GM12878 (cell line): ENCODE measurements around the gene TMEM256. TPM values are rescaled to one million over a fixed set of nuclear protein-coding genes. Genes with fewer than 3 reads are reported as not detected.

ENCODE experiments used
- ATAC-seq: fragments of 200-7000 bp; cut with Tn5 transposase; 3 replicates; pipeline ENCODE4 v1.9.1; 2020; ENCODE audit warnings: mild to moderate bottlenecking, moderate library complexity
- BruUV-seq: library from RNA; stranded (reverse); fragments of 400-500 nt; replicated peaks from 2 replicates; lab custom pipeline; 2021; lab: Mats Ljungman, UMichigan
- CTCF ChIA-PET: fragments of 300-600 bp; sonication (Branson Sonifier 250); formaldehyde crosslinking; extraction: SDS; loops from one replicate; lab custom pipeline; 2021; ENCODE audit warnings: inconsistent platforms; lab: Yijun Ruan, JAX
- POLR2A ChIA-PET: fragments of 350-600 bp; formaldehyde crosslinking; extraction: SDS; loops from one replicate; lab custom pipeline; 2021; ENCODE audit warnings: inconsistent platforms; lab: Charles Lee
- RAD21 ChIA-PET: fragments of 300-600 bp; sonication (Branson Sonifier 250); formaldehyde crosslinking; loops from one replicate; lab custom pipeline; 2023; ENCODE audit warnings: antibody characterized with exemption; ENCODE audit not compliant: unreplicated experiment; lab: Charles Lee
- SMC1A ChIA-PET: fragments of 300-600 bp; sonication (Branson Sonifier 250); formaldehyde crosslinking; loops from one replicate; lab custom pipeline; 2023; ENCODE audit not compliant: unreplicated experiment, uncharacterized antibody; lab: Charles Lee
- DNase-seq: peaks from one replicate; pipeline ENCODE4 v3.0.0-alpha.2; 2011; ENCODE audit warnings: low read depth, low spot score
- FAIRE-seq: peaks from 3 replicates; lab custom pipeline; 2011; peaks lifted over from hg19 to GRCh38; lab: Jason Lieb, UNC
- H2AFZ ChIP-seq: 2 replicates; pipeline ENCODE4 v1.6.0; 2011; ENCODE audit warnings: low read depth, low read length, control low read depth; ENCODE audit not compliant: control insufficient read depth
- H3K27ac ChIP-seq: 2 replicates; pipeline ENCODE4 v1.5.1; 2011; ENCODE audit warnings: control low read depth; ENCODE audit not compliant: control insufficient read depth, insufficient read depth
- H3K27me3 ChIP-seq, 2 experiments: replicated peaks in 1 of 2; 2 replicates each; pipeline versions ENCODE4 v1.6.0 to v1.6.1; 2011; ENCODE audit warnings: low read length in 1 of 2; ENCODE audit not compliant: control insufficient read depth in 2 of 2, insufficient read depth in 2 of 2
- H3K36me3 ChIP-seq, 2 experiments: 2 replicates each; pipeline ENCODE4 v1.5.1; 2011; ENCODE audit warnings: low read length in 1 of 2; ENCODE audit not compliant: control insufficient read depth in 2 of 2, insufficient read depth in 2 of 2
- H3K4me1 ChIP-seq: 2 replicates; pipeline ENCODE4 v1.6.1; 2011; ENCODE audit warnings: mild to moderate bottlenecking, low read length, moderate library complexity, mixed read lengths; ENCODE audit not compliant: control insufficient read depth, insufficient read depth
- H3K4me2 ChIP-seq: 2 replicates; pipeline ENCODE4 v1.6.0; 2011; ENCODE audit warnings: control low read depth; ENCODE audit not compliant: control insufficient read depth, insufficient read depth
- H3K4me3 ChIP-seq: fragments of 200-600 bp; sonication (generic); 2 replicates; pipeline ENCODE4 v1.5.1; 2016
- H3K79me2 ChIP-seq: 2 replicates; pipeline ENCODE4 v1.6.0; 2011; ENCODE audit warnings: low read length; ENCODE audit not compliant: control insufficient read depth, insufficient read depth
- H3K9ac ChIP-seq: 2 replicates; pipeline ENCODE4 v1.8.0; 2011; ENCODE audit warnings: low read length, control low read depth, mixed read lengths; ENCODE audit not compliant: control insufficient read depth, insufficient read depth
- H3K9me3 ChIP-seq: replicated peaks from 3 replicates; pipeline ENCODE4 v1.5.1; 2011; ENCODE audit warnings: mild to moderate bottlenecking, low read length; ENCODE audit not compliant: control insufficient read depth, insufficient read depth
- H4K20me1 ChIP-seq: 2 replicates; pipeline ENCODE4 v1.6.0; 2011; ENCODE audit not compliant: control insufficient read depth, insufficient read depth
- ATF7 ChIP-seq: fragments of 450-650 bp; IDR thresholded peaks from 2 replicates; pipeline ENCODE4 v1.6.1; 2016; ENCODE audit warnings: low read depth, mild to moderate bottlenecking
- BMI1 ChIP-seq: fragments of 450-650 bp; IDR thresholded peaks from 2 replicates; pipeline ENCODE4 v1.6.1; 2016; ENCODE audit warnings: mild to moderate bottlenecking, moderate library complexity, borderline replicate concordance
- HDAC6 ChIP-seq: fragments of 200-600 bp; sonication (generic); IDR thresholded peaks from one replicate; pipeline ENCODE4 v1.8.0; 2017; ENCODE audit warnings: antibody characterized with exemption; ENCODE audit not compliant: unreplicated experiment
- NFYA ChIP-seq: IDR thresholded peaks from 2 replicates; pipeline ENCODE4 v1.6.1; 2011; ENCODE audit warnings: low read depth, mild to moderate bottlenecking, low read length, improper control_type of control experiment, borderline replicate concordance
- SIN3A ChIP-seq: IDR thresholded peaks from 2 replicates; pipeline ENCODE4 v1.6.1; 2012; ENCODE audit warnings: low read depth, low read length, improper control_type of control experiment
- SREBF2 ChIP-seq: IDR thresholded peaks from 2 replicates; pipeline ENCODE4 v1.6.1; 2012; ENCODE audit warnings: mild to moderate bottlenecking, low read length
- WGBS: methylation state at CpG from one replicate; pipeline ENCODE4 v1.1.6; 2016; ENCODE audit warnings: low lambda C conversion rate; ENCODE audit not compliant: insufficient replicate concordance, insufficient coverage; ENCODE audit errors: missing lambda C conversion rate; 5-methylcytosine and 5-hydroxymethylcytosine counted together
- in situ Hi-C: fragments of 300-500 bp; cut with MboI; formaldehyde crosslinking; loops from 9 replicates; pipeline ENCODE4 v1.14.3; 2018; ENCODE audit warnings: mixed read lengths
- intact Hi-C: fragments of 100-400 bp; cut with micrococcal nuclease; formaldehyde crosslinking; loops from one replicate; pipeline ENCODE4 v1.14.2; 2022; ENCODE audit not compliant: unreplicated experiment
- polyA plus RNA-seq, 11 experiments: library from polyadenylated mRNA; depleted of rRNA in 4 of 11; unstranded in 6 of 11; stranded (reverse) in 5 of 11; fragments of >200 nt; fragmentation: Nextera tagmentation in 4 of 11; fragmentation: Illumina TruSeq in 1 of 11; extraction: Ambion mirVana in 4 of 11; extraction: Trizol in 1 of 11; gene quantifications; 1 replicate in 1 of 11; 2 replicates in 10 of 11; pipeline versions ENCODE4 v1.2.1 to v1.2.3, GENCODE V29; 2011 to 2016; ENCODE audit warnings: inconsistent platforms in 2 of 11, missing spikeins in 2 of 11, low read depth in 1 of 11
- total RNA-seq, 4 experiments: library from RNA; depleted of rRNA in 3 of 4; stranded (reverse); fragments of >200 nt in 3 of 4; fragmentation: Illumina TruSeq in 1 of 4; extraction: Trizol in 1 of 4; gene quantifications; 2 replicates each; pipeline versions ENCODE4 v1.2.1 to v1.2.3, GENCODE V29; 2013 to 2021
- TF ChIP-seq, protein P1 (sequence below): fragments of 150-350 bp; IDR thresholded peaks from 2 replicates; pipeline ENCODE4 v1.6.1; 2014; ENCODE audit warnings: mild to moderate bottlenecking, low read depth, low read length

The TMEM256 gene
- total and polyA plus RNA-seq, 10 of the 15 experiments (the other 5 are each of a cell fraction or from before 2014, with no cell fraction given), result 57.3 to 342 (median 95.7) TPM

DNA sequence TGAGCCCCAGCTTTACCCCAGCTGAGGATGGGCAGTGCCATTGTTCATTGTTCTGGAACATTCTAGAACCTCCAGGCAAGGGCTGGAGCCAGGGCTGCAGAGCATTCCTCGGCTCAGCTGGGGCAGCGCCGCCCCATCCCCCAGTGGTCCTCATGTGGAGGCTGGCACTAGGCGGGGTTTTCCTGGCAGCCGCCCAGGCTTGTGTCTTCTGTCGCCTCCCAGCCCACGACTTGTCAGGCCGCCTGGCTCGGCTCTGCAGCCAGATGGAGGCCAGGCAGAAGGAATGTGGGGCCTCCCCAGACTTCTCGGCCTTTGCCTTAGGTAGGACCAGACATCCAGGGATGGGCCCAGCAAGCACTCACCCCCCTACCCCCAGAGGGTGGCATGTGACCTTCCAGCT lies 48.8 kb downstream of the TMEM256 start, which contains the start of gene TMEM95:
Gene TMEM95 (plus strand): TSS at position 104 of the 400 bp plus-strand sequence. CDS start 49 bp downstream, at position 153.
- in situ Hi-C loops, result no loop called here
- intact Hi-C loops, result no loop called here
- Histone ChIP-seq H3K4me3 (no peak within 1 kb of the TSS), H2AFZ (no peak within 1 kb of the TSS), H3K79me2 (peaks cover 7% of the 10 kb centered on the region), H3K9ac (0 out of 2 replicates have a peak within 1 kb of the TSS, but pooled peaks have one; percentile 14), H3K27me3 (no peaks in the 10 kb centered on the region), H3K4me2 (peak within 1 kb of the TSS; percentile 30; the same call in 1 of the 2 replicates), H3K36me3 (no peaks in the 10 kb centered on the region), H4K20me1 (no peaks in the 10 kb centered on the region), H3K27ac (no peak within 1 kb of the TSS), H3K4me1 (peaks cover 23% of the 10 kb centered on the region), H3K9me3 (no peaks in the 10 kb centered on the region)
- TF ChIP-seq NFYA, result no peak
- TF ChIP-seq HDAC6, result no peak
- TF ChIP-seq BMI1, result no peak
- TF ChIP-seq, protein P1, sequence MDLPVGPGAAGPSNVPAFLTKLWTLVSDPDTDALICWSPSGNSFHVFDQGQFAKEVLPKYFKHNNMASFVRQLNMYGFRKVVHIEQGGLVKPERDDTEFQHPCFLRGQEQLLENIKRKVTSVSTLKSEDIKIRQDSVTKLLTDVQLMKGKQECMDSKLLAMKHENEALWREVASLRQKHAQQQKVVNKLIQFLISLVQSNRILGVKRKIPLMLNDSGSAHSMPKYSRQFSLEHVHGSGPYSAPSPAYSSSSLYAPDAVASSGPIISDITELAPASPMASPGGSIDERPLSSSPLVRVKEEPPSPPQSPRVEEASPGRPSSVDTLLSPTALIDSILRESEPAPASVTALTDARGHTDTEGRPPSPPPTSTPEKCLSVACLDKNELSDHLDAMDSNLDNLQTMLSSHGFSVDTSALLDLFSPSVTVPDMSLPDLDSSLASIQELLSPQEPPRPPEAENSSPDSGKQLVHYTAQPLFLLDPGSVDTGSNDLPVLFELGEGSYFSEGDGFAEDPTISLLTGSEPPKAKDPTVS, result peak; percentile 96
- TF ChIP-seq SREBF2, result no peak
- no peak for TF ChIP-seq ATF7
- TF ChIP-seq SIN3A, result no peak
- CTCF ChIA-PET, result interaction anchor here (0.6 to 4.0 kb wide), 29 partner anchors 13 to 516 kb away, joined by 3 to 58 read pairs (median 6); partner anchors contain the start of genes ACAP1, CD68, SENP3 and SOX15
- FAIRE-seq (no peak), DNase-seq (no peak), ATAC-seq (no peak)
- RAD21 ChIA-PET, result interaction anchor here (0.5 to 3.6 kb wide), 15 partner anchors 18 to 333 kb away, joined by 3 to 31 read pairs (median 5); partner anchors contain the start of genes ACAP1, MPDU1, NEURL4 and TMEM102
- WGBS, result 76% methylated on average over 10 of the region's 10 CpGs
- no TSS peak for BruUV-seq
- POLR2A ChIA-PET, result interaction anchor here (0.6 to 1.5 kb wide), 6 partner anchors 40 to 502 kb away, joined by 3 to 6 read pairs (median 4); partner anchors contain the start of genes GPS2, SLC2A4, TP53 and WRAP53
- SMC1A ChIA-PET, result interaction anchor here (0.8 to 2.4 kb wide), 10 partner anchors 19 to 309 kb away, joined by 3 to 9 read pairs (median 5); partner anchors contain the start of genes ACAP1, SLC2A4 and TMEM256
